HG02798 (cell line): ENCODE measurements around the gene PHC3.
"Not testable (repeated sequence)": the region's sequence is repeated elsewhere in the genome, so short reads cannot be mapped to it uniquely, and the experiment has no call there.

Experiments used
- ATAC-seq: cut with Tn5 transposase; IDR thresholded peaks from one replicate; pipeline ENCODE4 v1.9.1; 2021; ENCODE audit warnings: mild to moderate bottlenecking; ENCODE audit not compliant: unreplicated experiment, poor library complexity

PHC3 gene

GRCh38 chr3:170180908-170181885 is at the start of gene PHC3:
PHC3 (minus strand) TSS chr3:170181733; CDS start chr3:170181715, 18 bp downstream.
- peak; percentile 89 for ATAC-seq

GRCh38 chr3:170228093-170228766 is 46.7 kb upstream of the PHC3 start:
- no peak for ATAC-seq

- ATAC-seq = no peak
Measured at GRCh38 chr3:170226426-170226960, 45.0 kb upstream of the PHC3 start.

- ATAC-seq = no peak
Measured at GRCh38 chr3:170225166-170225565, 43.6 kb upstream of the PHC3 start.

GRCh38 chr3:170222647-170223541 is 41.4 kb upstream of the PHC3 start:
- ATAC-seq = peak; percentile 41

- ATAC-seq = peak; percentile 98
Measured at GRCh38 chr3:170221924-170222646, 40.6 kb upstream of the PHC3 start, which contains the start of gene PRKCI. PRKCI (plus strand) TSS chr3:170222424; CDS start chr3:170222670, 246 bp downstream.

- ATAC-seq = no peak
Measured at GRCh38 chr3:170220871-170221270, 39.3 kb upstream of the PHC3 start.

GRCh38 chr3:170219850-170220249 is 38.3 kb upstream of the PHC3 start:
- ATAC-seq = no peak

- no peak for ATAC-seq
Measured at GRCh38 chr3:170211668-170212067, 30.1 kb upstream of the PHC3 start.

GRCh38 chr3:170207717-170208116 is 26.2 kb upstream of the PHC3 start:
- ATAC-seq = no peak

GRCh38 chr3:170206164-170206762 is 24.7 kb upstream of the PHC3 start:
- not testable (repeated sequence) for ATAC-seq

GRCh38 chr3:170205302-170205701 is 23.8 kb upstream of the PHC3 start:
- no peak for ATAC-seq

- no peak for ATAC-seq
Measured at GRCh38 chr3:170204509-170204908, 23.0 kb upstream of the PHC3 start.

- ATAC-seq = no peak
Measured at GRCh38 chr3:170204023-170204472, 22.5 kb upstream of the PHC3 start.

GRCh38 chr3:170203457-170203856 is 21.9 kb upstream of the PHC3 start:
- ATAC-seq = no peak

GRCh38 chr3:170201527-170201926 is 20.0 kb upstream of the PHC3 start:
- ATAC-seq = no peak

- no peak for ATAC-seq
Measured at GRCh38 chr3:170200987-170201386, 19.5 kb upstream of the PHC3 start.

GRCh38 chr3:170196833-170197232 is 15.3 kb upstream of the PHC3 start:
- ATAC-seq = no peak

GRCh38 chr3:170195759-170196158 is 14.2 kb upstream of the PHC3 start:
- not testable (repeated sequence) for ATAC-seq
